Measurements from ENCODE around the gene PLA2G10.
"Not testable (repeated sequence)": the region's sequence is repeated elsewhere in the genome, so short reads cannot be mapped to it uniquely, and the experiment has no call there.

The PLA2G10 gene

DNA sequence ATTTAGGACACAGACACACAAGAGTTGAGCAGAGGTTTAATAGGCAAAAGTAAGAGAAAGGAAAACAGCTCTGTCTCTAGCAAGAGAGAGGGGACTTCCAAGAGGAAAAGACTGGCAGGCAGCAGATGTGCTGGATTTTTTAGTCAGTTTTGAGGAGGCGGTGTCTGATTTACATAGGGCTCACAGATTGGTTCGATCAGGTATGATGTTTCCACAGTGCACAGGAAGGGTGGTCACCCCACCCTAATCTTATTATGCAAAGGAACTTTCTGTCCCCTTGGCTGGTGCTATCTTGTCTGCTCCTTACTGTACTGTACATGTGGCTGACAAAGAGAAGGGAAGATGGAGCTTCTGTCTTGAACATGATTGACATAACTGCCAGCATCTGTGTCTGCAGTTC is 36.0 kb downstream of the PLA2G10 start:
- peak in 1 of 2 donors; percentile 11 for DNase-seq

DNA sequence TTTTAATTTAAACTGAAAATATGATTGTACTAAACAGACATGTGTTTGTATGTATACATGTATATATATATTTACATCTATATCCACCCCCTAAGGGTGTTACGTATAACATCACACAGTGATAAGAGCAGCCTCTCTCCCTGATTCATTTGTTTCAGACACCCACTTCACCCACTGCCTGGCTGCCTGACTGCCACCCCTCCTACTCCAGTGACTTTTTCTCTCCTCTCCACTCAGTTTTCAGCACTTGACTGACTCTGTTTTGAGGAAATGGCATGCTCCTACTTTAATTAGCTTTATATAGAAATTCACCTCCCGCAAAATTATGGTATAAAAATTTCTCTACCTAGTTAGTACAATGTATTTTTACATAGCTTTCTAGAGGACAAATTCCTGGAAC is 41.4 kb downstream of the PLA2G10 start:
- no peak for DNase-seq

DNA sequence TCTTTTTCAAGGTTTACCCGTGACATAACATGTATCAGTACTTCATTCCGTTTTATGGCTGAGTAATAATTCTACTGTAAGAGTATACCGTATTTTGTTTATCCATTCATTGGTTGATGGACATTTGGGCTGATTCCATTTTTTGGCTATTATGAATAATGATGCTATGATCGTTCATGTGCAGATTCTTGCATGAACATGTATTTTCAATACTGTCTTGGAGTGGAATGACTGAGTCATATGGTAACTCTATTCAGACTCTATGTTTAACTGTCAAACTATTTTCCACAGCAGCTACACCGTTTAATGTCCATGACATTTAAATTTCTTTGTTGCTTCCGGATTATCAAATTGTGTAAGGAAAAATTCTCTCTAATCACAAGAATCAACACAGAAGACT is 43.5 kb downstream of the PLA2G10 start:
- DNase-seq: no peak

DNA sequence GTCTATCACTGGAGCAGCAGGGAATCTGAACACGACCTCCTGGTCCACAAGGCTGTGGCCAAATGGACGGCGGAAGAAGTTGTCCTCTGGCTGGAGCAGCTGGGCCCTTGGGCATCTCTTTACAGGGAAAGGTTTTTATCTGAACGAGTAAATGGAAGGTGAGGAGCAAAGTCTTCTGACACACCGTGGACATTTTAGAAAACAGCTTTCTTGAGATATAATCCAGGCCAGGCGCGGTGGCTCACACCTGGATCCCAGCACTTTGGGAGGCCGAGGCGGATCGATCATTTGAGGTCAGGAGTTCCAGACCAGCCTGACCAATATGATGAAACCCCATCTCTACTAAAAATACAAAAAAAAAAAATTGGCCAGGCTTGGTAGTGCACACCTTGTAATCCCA is 44.3 kb downstream of the PLA2G10 start:
- no peak for DNase-seq

- DNase-seq: peak; percentile 50 to 64
These were observed 52.2 kb downstream of the PLA2G10 start for GRCh38 chr16:14641926-14642325.

DNA sequence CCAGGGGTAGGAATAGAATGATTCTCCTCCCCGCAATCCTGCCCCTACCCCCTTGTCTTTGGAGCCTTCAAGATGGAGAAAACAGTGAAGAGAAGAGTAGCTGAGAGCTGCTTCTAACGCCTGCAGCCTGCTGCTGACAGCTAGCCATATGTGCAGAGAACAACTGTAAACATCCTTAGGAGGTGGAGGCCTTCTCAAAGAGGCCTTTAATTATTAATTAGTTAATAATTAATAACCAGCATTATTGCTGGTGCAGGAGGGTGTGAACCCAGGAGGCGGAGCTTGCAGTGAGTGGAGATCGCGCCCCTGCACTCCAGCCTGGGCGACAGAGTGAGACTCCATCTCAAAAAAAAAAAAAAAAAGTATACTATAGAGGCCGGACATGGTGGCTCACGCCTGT is 52.9 kb downstream of the PLA2G10 start:
- no peak for DNase-seq

- no peak for DNase-seq
These were observed 53.6 kb downstream of the PLA2G10 start for GRCh38 chr16:14640538-14640937.

DNA sequence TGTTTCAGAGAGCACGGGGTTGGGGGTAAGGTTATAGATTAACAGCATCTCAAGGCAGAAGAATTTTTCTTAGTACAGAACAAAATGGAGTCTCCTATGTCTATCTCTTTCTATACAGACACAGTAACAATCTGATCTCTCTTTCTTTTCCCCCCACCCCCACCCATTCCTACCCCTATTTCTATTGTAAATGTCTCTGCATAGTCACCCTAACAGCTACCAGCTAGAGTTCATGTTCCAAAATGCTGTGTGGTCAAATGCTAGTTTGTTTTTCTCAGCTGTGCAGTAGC is 57.2 kb downstream of the PLA2G10 start:
- not testable (repeated sequence) for DNase-seq

- not testable (repeated sequence) for DNase-seq
These were observed 57.7 kb downstream of the PLA2G10 start for GRCh38 chr16:14636179-14636950.

- DNase-seq: no peak
These were observed 58.5 kb downstream of the PLA2G10 start for GRCh38 chr16:14635395-14636165.

- no peak for DNase-seq
These were observed 59.8 kb downstream of the PLA2G10 start for GRCh38 chr16:14634389-14634725.

DNA sequence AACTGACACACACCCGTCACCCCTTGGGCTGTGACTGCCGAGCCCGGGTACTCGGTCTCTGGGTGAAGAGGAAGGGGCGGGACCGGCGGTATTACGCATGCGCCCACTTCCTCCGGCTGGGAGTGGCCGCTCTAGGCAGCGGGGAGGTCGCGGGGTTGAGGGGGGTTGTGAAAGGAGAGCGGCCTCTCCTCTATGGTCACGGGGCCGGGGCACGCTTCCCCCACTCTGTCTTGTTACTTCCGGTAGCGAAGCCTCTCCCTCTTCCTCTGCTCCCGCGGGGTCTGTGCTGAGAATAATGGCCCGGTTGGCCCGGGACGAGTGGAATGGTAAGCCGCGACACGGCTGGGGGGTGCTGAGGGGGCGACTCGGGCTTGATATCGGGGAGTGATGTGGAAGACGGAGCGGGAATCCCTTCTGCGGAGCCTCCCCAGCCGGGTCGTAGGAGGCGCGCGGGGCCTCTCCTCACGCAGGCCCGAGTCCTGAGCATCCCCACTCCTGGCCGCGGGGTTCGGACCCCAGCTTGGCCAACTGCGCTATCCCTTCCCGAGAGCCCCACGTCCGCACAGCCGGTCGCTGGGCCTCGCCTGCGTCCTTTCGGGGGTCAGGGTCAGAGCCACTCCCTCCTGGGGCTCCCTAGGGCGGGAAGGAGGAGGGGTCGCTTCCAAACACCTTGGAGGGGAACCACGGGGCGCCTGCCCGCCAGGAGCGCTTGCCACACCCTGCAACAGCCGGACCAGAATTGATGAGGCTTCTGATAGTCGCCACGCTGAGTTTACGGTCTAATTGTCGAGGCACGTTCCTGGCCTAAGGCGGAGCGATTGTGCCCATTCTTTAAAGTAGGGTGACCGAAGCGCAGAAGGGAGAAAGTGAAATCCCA is 61.2 kb downstream of the PLA2G10 start, which contains the start of gene BFAR:
TSS of gene BFAR (plus strand) at position 259 of the 877 bp plus-strand sequence. CDS start 11,396 bp downstream, outside the sequence.
- DNase-seq: peak; percentile 97 to 99

- DNase-seq: not testable (repeated sequence)
These were observed 63.3 kb downstream of the PLA2G10 start for GRCh38 chr16:14630620-14631330.

- peak; percentile 96 to 98 for DNase-seq
These were observed 64.0 kb downstream of the PLA2G10 start, which contains the start of gene PARN for GRCh38 chr16:14629919-14630619. Gene PARN, minus strand, starts transcription at chr16:14630260. Its CDS starts 135 bp downstream, at chr16:14630125.

DNA sequence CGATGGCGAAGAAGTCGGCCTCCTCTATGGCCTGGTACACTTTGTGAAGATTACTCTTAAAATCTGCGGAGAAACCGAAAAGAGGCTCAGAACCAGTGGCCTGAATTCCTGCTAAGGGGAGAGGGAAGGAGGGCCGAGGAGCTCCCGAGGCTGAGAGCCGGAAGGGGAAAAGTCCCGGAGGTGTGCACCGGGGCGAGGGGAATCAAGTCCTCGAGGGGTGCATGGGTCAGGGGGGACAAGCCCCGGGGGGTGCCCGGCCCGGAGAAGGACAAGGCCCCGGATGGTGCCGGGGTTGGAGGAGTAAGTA is 64.5 kb downstream of the PLA2G10 start:
- DNase-seq: no peak

DNA sequence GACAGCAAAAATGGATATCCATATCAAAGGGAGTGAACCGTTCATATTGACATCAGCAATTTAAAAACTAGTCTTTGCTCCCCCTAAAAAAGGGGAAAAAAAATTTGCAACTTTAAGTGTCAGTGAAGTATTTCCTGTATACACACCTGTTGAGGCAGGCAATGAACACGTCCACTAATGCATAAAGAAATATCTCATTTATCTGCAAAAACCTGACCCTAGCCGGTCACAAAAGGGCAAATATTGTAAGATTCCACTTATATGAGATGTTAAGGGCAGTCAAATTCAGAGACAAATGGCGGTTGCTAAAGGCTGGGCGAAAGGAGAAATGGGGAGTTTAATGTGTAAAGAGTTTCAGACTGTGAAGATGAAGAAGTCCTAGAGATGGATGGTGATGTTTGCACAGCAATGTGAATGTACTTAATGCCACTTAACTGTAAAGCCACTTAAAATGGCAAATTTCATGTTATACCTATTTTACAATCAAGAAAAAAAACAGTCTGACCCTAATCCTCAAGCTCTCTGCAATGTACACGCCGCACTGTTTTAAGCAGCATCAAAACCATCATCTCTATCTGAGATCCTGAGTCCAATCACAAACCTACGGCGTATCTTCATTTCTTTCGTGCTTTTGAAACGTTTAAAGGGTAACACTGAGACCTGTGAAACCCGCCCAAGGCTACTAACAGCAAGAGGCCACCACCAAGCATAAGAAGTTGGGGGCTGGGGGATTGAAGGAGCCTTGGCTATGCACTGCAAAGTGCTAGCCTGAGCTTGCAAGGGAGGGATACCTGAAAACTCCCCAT is 65.1 kb downstream of the PLA2G10 start:
- no peak for DNase-seq

DNA sequence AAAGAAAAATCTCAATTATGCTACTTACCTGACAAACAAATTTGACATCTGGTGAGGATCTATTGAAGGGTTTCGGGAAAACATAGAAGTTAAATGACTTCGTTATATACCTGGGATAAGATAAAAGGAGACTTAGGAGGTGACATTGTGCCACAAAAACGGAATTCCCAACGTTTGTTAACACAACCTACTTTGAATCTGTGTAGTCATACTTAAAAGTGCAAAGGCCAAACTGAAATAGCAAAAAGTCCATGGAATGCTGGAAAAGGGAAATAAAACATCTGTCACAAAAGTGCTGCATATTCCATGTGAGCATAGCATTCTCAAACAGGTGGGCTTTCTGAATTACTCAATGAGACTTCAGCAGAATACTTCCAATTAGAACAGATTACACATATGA is 67.0 kb downstream of the PLA2G10 start:
- peak; percentile 48 to 60 for DNase-seq
